SH-SY5Y (cell line): ENCODE data around the gene MTIF3.

Experiments used
- GATA2 ChIP-seq: IDR thresholded peaks from 2 replicates; pipeline ENCODE4 v1.6.1; 2011; ENCODE audit warnings: mild to moderate bottlenecking, low read depth, low read length
- GATA3 ChIP-seq: IDR thresholded peaks from 2 replicates; pipeline ENCODE4 v1.6.1; 2011; ENCODE audit warnings: low read depth, mild to moderate bottlenecking, low read length, moderate library complexity

DNA sequence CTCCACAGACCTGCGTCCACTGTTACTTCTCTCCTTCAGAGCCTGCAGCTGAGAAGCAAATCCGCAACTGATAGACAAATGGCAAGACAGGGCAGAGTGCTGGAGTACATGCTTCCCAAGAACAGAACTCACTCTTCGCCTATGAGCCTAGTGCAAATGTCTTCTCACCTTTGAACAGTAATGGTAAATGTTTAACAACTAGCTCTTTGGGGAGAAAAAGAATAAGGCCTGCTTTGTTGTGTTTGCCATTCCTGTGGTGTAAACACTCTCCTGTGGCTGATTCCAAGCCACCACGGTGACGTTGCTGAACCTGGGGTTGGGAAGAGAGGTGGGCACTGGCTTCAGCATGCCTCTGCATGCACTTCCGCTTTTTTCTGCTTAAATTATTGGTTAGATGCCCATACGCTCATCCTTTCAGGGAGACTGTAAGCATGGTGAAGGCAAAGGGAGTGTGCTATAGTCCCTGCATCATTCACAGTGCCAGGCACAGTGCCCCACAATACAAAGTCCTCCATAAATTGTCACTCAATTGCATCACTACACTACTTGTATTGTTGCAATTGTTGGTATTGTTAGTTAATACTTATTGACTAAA lies 54.0 kb downstream of the MTIF3 start:
- TF ChIP-seq GATA2 (no peak), GATA3 (no peak)
